Measurements from ENCODE around the gene BRMS1.

The BRMS1 gene

GRCh38 chr11:66297610-66298009 is 47.3 kb downstream of the BRMS1 start:
- DNase-seq: no peak

GRCh38 chr11:66294626-66295620 is 50.0 kb downstream of the BRMS1 start:
- no peak for DNase-seq

GRCh38 chr11:66293777-66294625 is 50.9 kb downstream of the BRMS1 start:
- DNase-seq: no peak

- no peak for DNase-seq
These were observed 51.6 kb downstream of the BRMS1 start for GRCh38 chr11:66293352-66293751.

- no peak for DNase-seq
These were observed 52.2 kb downstream of the BRMS1 start for GRCh38 chr11:66292543-66293332.

GRCh38 chr11:66291706-66292542 is 53.0 kb downstream of the BRMS1 start, which contains the start of gene TMEM151A:
TMEM151A (plus strand) TSS chr11:66291894; CDS start chr11:66292014, 120 bp downstream.
- no peak for DNase-seq

DNA sequence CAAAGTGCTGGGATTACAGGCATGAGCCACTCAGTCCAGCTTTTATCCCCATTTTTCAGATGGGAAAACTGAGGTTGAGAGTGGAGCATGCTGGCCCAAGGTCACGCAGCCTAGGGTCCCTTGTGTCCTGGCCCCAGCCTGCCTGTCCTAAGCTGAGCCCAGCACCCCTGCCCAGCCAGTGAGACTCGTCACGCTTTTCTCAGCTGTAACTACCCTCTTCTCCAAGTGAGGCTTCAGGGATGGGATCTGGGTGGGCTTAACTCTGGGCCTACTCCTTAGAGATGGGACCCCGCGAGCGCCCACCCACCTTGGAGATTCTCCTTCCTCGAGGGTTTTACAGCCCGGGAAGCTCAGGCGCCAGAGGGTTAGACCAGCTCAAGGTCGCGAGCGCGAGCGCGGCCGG is 53.6 kb downstream of the BRMS1 start:
- no peak for DNase-seq

DNA sequence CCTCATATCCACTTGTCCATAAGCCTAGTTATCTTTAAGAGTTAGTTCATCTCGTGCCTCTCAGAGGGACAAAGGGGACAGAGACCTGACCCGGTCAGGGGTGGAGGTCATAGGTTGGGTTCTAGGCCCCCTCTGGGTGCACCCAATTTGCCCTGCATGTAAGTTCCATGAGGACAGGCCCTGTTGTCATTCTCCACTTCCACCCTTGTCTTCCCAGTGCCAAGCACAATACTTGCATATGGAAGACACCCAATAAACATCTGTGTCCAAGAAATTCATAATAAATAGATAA is 54.6 kb downstream of the BRMS1 start:
- DNase-seq: no peak

DNA sequence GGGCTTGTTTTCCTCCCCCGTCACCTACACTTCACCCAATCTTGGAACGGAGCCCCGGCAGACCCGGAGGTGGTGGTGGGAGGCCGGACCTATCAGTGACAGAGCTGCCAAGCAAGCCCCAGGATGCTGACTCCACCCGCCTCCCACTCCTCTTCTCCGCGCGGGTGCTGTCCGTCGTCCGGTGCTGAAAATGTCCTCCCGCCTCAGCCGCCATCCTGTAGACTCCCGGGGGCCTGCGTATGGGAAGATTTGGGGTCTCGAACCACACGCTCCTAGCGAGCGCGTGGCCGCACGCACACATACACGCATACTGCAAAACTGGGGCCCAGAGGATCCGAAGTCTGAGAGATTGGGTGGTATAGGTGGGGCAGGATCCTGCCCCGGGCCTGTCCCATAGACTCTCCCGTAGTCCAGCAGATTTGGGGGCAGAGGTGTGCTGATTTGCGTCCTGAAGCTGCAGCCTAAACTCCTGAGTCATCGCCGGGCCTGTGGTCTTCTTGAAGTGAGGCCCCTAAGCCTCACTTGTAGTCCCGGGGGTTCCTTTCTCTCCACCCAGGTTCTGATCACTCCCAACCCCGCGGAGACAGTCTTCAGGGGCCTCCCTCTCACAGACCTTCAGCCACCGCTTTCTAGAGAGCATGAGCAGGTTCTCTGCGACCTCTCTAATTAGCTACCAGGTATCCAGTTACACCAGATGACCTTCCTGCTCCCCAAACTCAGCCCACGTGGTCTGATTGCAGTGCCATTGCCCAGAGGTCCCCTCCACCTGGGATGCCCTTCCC is 55.2 kb downstream of the BRMS1 start:
- no peak for DNase-seq

GRCh38 chr11:66288671-66289547 is 56.0 kb downstream of the BRMS1 start, which contains the start of gene YIF1A:
YIF1A (minus strand) TSS chr11:66289143; CDS start chr11:66288985, 158 bp downstream.
- DNase-seq: peak; percentile 94

DNA sequence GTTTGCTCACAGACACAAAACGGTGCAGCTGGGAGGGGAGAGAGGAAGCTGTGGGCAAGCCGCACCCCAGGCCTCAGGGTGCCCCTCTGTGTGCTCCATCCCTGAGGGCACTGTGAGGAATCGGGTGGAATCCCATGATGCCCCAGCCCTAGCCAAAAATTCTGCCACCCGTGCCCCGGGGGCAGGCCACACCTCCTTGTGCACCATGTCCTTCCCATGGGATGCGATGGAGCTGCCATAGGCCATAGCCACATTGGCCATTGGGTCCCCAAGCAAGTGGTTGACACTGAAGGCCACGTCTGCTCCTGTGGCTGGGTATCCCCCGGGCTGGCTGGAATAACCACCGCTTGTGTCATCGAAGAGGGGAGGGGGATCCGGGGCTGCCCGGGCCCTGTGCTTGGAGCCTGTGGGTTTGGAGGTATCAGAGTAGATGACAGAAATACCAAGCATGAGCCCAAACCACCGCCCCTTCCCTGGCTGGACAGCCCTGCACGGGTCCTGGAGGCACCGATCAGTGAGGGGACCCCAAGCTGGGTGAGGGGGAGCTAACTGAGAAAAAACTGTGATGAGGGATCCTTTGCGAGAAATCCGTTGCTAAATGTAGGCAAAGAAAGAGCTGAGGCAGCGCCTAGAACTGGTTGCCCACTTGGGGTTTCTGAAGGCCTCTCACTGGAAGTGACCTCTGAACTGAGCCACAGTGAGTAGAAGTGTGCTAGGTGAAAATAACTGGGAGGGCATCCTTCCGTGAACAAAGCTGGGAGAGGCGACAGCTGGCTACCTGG is 56.8 kb downstream of the BRMS1 start:
- no peak for DNase-seq
